UCSD-AML1 (cell line): ENCODE results near the gene SMG6.

ENCODE experiments used
- DNase-seq: peaks from one replicate; lab custom pipeline; 2025; ENCODE audit not compliant: unreplicated experiment; lab: John Stamatoyannopoulos, UW

Gene SMG6

GRCh38 chr17:2237521-2237921, 66.1 kb downstream of the SMG6 start:
- no peak for DNase-seq

GRCh38 chr17:2235792-2236366, 67.7 kb downstream of the SMG6 start:
- DNase-seq = no peak

- DNase-seq = no peak
These were observed 68.3 kb downstream of the SMG6 start for GRCh38 chr17:2235265-2235664.

GRCh38 chr17:2233441-2233947, 70.1 kb downstream of the SMG6 start:
- no peak for DNase-seq

- DNase-seq = no peak
These were observed 71.3 kb downstream of the SMG6 start for GRCh38 chr17:2232244-2232638.

- no peak for DNase-seq
These were observed 72.7 kb downstream of the SMG6 start for GRCh38 chr17:2230877-2231276.

GRCh38 chr17:2227025-2227699, 76.4 kb downstream of the SMG6 start:
- DNase-seq = no peak

GRCh38 chr17:2223617-2223927, 80.0 kb downstream of the SMG6 start:
- no peak for DNase-seq

GRCh38 chr17:2222901-2223616, 80.5 kb downstream of the SMG6 start:
- no peak for DNase-seq

- no peak for DNase-seq
These were observed 81.3 kb downstream of the SMG6 start for GRCh38 chr17:2222301-2222700.

GRCh38 chr17:2218426-2218825, 85.2 kb downstream of the SMG6 start:
- DNase-seq = no peak

- peak; percentile 74 for DNase-seq
These were observed 87.8 kb downstream of the SMG6 start for GRCh38 chr17:2215616-2216364.

GRCh38 chr17:2214929-2215615, 88.5 kb downstream of the SMG6 start:
- DNase-seq = peak; percentile 61

- no peak for DNase-seq
These were observed 89.3 kb downstream of the SMG6 start for GRCh38 chr17:2214047-2214928.

- DNase-seq = no peak
These were observed 90.2 kb downstream of the SMG6 start for GRCh38 chr17:2213291-2213960.

- DNase-seq = no peak
These were observed 91.1 kb downstream of the SMG6 start for GRCh38 chr17:2212400-2212981.

GRCh38 chr17:2211661-2212399, 91.8 kb downstream of the SMG6 start:
- no peak for DNase-seq

GRCh38 chr17:2210726-2211125, 92.9 kb downstream of the SMG6 start:
- DNase-seq = no peak
